ENCODE data around the gene LAMA3. TPM values are rescaled to one million over a fixed set of nuclear protein-coding genes. Genes with fewer than 3 reads are reported as not detected.
A peak's percentile ranks its signal among the peaks of the same experiment; 100 is the strongest.

LAMA3 gene
- total and polyA plus RNA-seq, 2 donors, result 10.4 to 32.3 TPM

- Histone ChIP-seq H3K36me3 (ENCODE audit: insufficient read depth) (no peaks in the 10 kb centered on the region), H3K4me3 (ENCODE audit: low read depth, low read length) (no peak overlapping the region), H3K27ac (ENCODE audit: low read depth) (peak overlapping the region; percentile 28), H3K4me1 (ENCODE audit: insufficient read depth) (no peaks in the 10 kb centered on the region)
- no peak for DNase-seq (ENCODE audit: extremely low spot score)
- 86% methylated on average over 8 of the region's 8 CpGs for WGBS
Observed at GRCh38 chr18:24000613-24001490, 311.6 kb downstream of the LAMA3 start.

- 68% methylated on average over 3 of the region's 3 CpGs for WGBS
- DNase-seq (ENCODE audit: extremely low spot score), result no peak
- H3K36me3 ChIP-seq (ENCODE audit: insufficient read depth), result no peaks in the 10 kb centered on the region
- H3K4me1 ChIP-seq (ENCODE audit: insufficient read depth), result no peaks in the 10 kb centered on the region
- no peak overlapping the region for H3K4me3 ChIP-seq (ENCODE audit: low read depth, low read length)
- H3K27ac ChIP-seq (ENCODE audit: low read depth), result no peak overlapping the region
Observed at GRCh38 chr18:24002479-24002878, 313.2 kb downstream of the LAMA3 start.

DNA sequence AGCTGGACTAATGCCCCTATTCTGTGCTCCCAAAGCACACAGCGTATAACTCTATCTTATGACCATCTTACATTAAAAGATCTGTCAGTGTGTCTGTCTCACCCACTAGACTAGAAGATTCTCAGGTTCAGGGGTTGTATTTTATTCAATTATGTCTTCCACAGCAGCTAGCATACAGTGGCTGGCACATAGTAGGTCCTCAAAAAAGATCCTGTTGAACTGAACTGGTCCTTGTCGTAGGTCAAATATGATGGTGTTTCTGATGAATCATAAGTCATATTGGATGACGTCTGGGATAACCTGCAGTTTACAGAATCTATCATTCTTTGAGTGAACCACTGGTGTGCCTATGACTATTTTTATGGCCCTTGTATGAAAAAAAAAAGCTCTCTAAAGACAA, 314.0 kb downstream of the LAMA3 start:
- 87% methylated on average over 3 of the region's 3 CpGs for WGBS
- H3K4me3 ChIP-seq (ENCODE audit: low read depth, low read length), result no peak overlapping the region
- H3K4me1 ChIP-seq (ENCODE audit: insufficient read depth), result no peaks in the 10 kb centered on the region
- H3K36me3 ChIP-seq (ENCODE audit: insufficient read depth), result no peaks in the 10 kb centered on the region
- DNase-seq (ENCODE audit: extremely low spot score), result no peak
- H3K27ac ChIP-seq (ENCODE audit: low read depth), result no peak overlapping the region

DNA sequence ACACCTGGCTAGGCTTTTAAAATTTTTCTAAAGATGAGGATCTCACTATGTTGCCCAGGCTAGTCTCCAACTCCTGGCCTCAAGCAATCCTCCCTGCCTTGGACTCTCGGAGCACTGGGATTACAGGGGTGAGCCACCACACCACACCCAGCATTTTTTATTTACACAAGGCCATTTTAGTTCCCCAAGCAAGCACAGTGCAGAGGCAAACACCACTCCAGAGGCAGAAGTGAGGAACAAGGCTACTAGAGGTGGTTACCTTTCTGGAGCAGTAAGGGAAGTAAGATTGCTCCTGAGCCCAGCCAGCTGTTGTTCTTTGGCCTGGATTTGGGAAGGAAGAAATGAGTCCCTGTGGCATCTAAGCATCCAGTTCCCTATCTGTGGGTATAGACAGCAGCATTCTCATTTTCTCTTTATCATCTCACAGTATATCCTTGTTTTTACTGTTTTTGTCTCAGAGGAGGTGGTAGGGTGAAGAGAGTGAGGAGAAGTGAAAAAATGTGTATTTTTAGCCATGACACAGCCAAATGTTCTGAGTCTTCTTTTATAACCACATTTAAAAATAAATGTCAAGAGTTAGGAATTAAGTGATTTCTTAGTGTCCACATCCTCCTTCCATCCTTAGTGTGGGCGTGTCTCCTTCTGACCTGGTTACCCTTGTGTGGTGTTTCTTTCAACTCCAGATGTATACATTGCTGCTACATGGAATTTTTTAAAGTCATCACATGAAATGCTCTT, 314.8 kb downstream of the LAMA3 start:
- 78% methylated on average over 2 of the region's 2 CpGs for WGBS

More for the DNA sequence above, 314.8 kb downstream of the LAMA3 start:
- Histone ChIP-seq H3K27ac (ENCODE audit: low read depth) (no peak overlapping the region), H3K4me1 (ENCODE audit: insufficient read depth) (no peaks in the 10 kb centered on the region), H3K4me3 (ENCODE audit: low read depth, low read length) (no peak overlapping the region), H3K36me3 (ENCODE audit: insufficient read depth) (no peaks in the 10 kb centered on the region)
- no peak for DNase-seq (ENCODE audit: extremely low spot score)

Other genes with a start within 250 kb of the LAMA3 start
- 74.9 TPM for gene RIOK3, start 236.2 kb upstream of the LAMA3 start, total RNA-seq
- 43.4 TPM for gene RIOK3, start 236.2 kb upstream of the LAMA3 start, polyA plus RNA-seq
- gene RMC1, start 185.9 kb upstream of the LAMA3 start, total RNA-seq, result 16.8 TPM
- 24.4 TPM for gene RMC1, start 185.9 kb upstream of the LAMA3 start, polyA plus RNA-seq
- 30.5 TPM for gene NPC1, start 102.9 kb upstream of the LAMA3 start, total RNA-seq
- 29.8 TPM for gene NPC1, start 102.9 kb upstream of the LAMA3 start, polyA plus RNA-seq
- gene ANKRD29, start 26.5 kb upstream of the LAMA3 start, total RNA-seq, result 11.7 TPM
- gene ANKRD29, start 26.5 kb upstream of the LAMA3 start, polyA plus RNA-seq, result 13.6 TPM

All from urinary bladder (tissue), 4 donors.